Ecto neural progenitor cell (in vitro differentiated cells): Measurements from ENCODE around the gene GUK1.
A peak's percentile ranks its signal among the peaks of the same experiment; 100 is the strongest.

ENCODE experiments used
- DNase-seq: peaks from one replicate; pipeline ENCODE4 v3.0.0-alpha.2; 2018; ENCODE audit warnings: low spot score

Gene GUK1

GRCh38 chr1:228131766-228132165 lies 8.3 kb upstream of the GUK1 start:
- no peak for DNase-seq

- DNase-seq: no peak
These were observed 5.5 kb upstream of the GUK1 start for GRCh38 chr1:228134591-228134990.

GRCh38 chr1:228136901-228137300 lies 3.2 kb upstream of the GUK1 start:
- DNase-seq: no peak

- DNase-seq: no peak
These were observed 611 bp upstream of the GUK1 start for GRCh38 chr1:228139406-228139930.

- peak; percentile 45 for DNase-seq
These were observed 696 bp downstream of the GUK1 start for GRCh38 chr1:228140724-228141225.

GRCh38 chr1:228141226-228142044 lies 1.4 kb downstream of the GUK1 start:
- peak; percentile 49 for DNase-seq

- DNase-seq: no peak
These were observed 2.1 kb downstream of the GUK1 start for GRCh38 chr1:228142155-228142691.

GRCh38 chr1:228142701-228143136 lies 2.6 kb downstream of the GUK1 start:
- DNase-seq: no peak

- no peak for DNase-seq
These were observed 3.6 kb downstream of the GUK1 start for GRCh38 chr1:228143480-228144192.

GRCh38 chr1:228144193-228144992 lies 4.3 kb downstream of the GUK1 start:
- no peak for DNase-seq

GRCh38 chr1:228144993-228145343 lies 4.9 kb downstream of the GUK1 start:
- DNase-seq: no peak

GRCh38 chr1:228145463-228146416 lies 5.7 kb downstream of the GUK1 start:
- no peak for DNase-seq

GRCh38 chr1:228146417-228147150 lies 6.5 kb downstream of the GUK1 start:
- DNase-seq: no peak

GRCh38 chr1:228147151-228147693 lies 7.1 kb downstream of the GUK1 start:
- peak; percentile 40 for DNase-seq

- DNase-seq: no peak
These were observed 7.7 kb downstream of the GUK1 start for GRCh38 chr1:228147768-228148167.

GRCh38 chr1:228148196-228148861 lies 8.2 kb downstream of the GUK1 start:
- no peak for DNase-seq

- no peak for DNase-seq
These were observed 8.9 kb downstream of the GUK1 start for GRCh38 chr1:228148935-228149405.

- peak; percentile 75 for DNase-seq
These were observed 9.5 kb downstream of the GUK1 start, which contains the start of gene GJC2 for GRCh38 chr1:228149406-228150119. Gene GJC2 (plus strand): TSS chr1:228149930. CDS start chr1:228157759, 7,829 bp downstream.
